Measurements from ENCODE around the gene KCNQ5.

Gene KCNQ5

DNA sequence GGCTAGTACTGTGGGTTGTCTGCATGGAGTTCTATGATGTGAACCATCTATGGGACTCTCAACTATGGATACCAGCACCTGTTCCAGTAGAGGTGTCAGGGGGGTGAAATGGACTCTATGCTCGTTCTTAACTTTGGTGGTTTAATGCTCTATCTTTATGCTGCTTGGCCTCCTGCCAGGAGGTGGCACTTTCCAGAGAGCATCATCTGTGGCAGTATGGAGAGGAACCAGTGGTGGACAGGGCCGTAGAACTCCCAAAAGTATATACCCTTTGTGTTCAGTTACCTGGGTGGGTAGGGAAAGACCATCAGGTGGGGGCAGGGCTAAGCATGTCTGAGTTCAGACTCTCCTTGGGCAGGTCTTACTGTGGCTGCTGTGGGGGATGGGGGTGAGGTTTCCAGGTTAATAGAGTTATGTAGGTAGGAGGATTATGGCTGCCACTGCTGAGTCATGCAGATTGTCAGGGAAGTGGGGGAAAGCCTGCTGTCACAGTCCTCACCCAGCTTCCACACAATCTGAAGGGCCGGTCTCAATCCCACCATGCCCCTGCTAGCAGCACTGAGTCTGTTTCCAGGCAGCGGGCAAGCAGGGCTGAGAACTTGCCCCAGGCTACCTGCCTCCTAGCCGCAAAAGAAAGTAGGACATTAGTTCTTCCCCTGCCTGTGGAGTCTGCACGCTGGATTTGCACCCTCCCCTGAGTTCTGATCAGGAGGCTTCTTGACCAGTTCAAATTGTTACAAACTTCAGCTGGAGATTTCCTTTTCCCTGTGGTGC is 284.0 kb downstream of the KCNQ5 start:
- DNase-seq (ENCODE audit: low read depth, low spot score): no peak

DNA sequence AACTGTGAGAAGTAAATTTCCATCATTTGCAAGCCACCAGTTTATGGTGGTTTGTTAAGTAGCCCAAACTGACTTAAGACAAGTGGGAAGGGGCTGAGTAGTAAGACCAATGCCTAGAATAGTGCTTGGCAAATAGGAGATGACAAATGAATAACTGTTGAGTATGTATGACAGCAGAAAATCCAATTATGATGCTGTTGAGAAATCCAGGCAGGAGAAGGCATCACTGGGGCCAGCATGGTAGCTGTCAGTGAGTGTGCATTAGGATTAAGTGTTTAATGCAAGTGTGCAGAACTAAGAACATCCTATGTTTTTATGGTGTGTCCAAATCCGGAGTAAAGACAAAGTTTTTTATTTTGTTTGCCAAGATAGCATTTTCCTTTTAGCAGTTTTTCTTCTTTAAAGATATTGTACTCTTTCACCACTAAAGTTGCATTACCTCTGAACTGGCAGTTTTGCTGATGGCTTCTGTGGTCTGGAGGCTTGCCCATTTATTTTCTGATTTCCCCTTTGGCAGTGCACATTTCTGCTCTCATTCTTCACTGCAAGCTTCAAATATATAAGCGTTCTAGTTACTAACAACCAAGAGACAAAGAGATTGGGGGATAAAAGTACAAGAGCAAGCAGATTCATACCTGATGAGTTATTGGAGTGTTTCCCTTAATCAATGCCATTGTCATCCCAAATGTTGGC is 289.7 kb downstream of the KCNQ5 start:
- no peak for DNase-seq (ENCODE audit: low read depth, low spot score)

DNA sequence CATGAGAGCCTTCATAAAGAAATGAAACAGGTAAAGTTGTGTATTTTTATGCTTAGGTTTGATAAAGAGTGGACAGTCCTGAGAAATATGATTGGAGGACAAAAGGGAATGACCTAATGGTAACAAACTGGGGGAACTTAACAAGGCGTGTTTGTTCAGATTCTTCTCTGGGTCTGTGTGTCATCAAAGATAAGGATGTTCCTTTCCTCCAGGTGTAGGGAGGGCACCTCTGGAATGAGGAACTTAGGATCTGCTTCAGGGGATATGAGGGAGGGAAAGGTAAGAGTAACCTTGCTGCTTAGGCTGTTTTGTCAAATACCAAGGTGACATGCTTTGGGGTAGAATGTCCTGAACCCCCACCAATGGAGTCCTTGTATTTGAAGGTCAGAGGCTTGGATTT is 291.9 kb downstream of the KCNQ5 start:
- DNase-seq (ENCODE audit: low read depth, low spot score): no peak

DNA sequence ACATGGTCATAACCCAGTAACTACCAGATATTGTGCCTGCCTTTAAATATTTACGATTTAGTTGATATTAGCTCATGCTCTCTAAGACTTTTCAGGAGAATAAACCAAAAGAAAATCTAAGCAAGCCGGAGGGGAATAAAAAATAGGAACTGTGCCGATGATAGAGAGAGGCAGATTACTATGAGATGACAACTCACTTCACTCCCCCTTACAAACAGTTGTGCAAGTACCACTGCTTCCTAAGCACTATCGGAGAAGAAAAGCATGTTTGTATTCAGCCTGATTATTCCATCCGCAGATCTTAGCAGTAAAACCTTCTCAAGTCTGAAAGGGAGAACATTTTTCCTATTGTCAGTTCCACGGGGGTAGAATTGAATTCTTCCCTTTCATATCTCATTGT is 294.4 kb downstream of the KCNQ5 start:
- DNase-seq (ENCODE audit: low read depth, low spot score): no peak

DNA sequence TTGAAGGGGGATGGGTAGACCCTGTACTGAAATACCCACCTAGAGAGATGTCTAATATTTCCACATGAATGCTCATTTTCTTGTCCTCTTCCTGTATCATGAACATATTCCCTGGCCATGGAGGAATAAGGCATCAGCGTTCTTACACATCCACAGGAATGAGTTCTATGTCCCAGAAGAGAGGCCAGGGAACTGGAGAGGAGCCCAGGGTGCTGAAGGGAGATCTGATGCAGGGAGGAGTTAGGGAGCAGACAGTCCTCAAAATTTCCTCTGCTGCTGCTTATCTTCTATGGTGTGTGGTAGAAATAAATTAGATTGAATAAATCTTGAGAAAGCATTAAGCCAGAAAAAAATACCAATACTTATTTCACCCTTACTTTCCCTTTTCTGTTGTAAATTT is 295.0 kb downstream of the KCNQ5 start:
- no peak for DNase-seq (ENCODE audit: low read depth, low spot score)

DNA sequence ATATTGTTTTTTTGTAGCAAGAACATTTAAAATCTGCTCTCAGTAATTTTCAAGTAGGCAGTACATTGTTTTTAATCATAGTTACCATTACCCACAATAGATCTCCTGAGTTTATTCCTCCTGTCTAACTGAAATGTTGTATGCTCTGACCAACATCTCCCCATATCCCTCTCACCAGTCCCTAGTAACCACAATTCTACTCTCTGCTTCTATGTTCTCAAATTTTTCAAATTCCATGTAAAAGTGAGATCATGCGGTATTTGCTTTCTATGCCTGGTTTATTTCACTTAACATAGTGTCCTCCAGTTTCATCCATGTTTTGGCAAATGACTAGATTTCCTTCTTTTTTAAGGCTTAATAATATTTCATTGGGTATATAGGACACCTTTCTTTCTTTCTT is 300.5 kb downstream of the KCNQ5 start:
- DNase-seq (ENCODE audit: low read depth, low spot score): no peak

- DNase-seq (ENCODE audit: low read depth, low spot score): no peak
Measured at GRCh38 chr6:72925136-72925535, 303.3 kb downstream of the KCNQ5 start.

GRCh38 chr6:72930556-72931132 is 308.8 kb downstream of the KCNQ5 start:
- no peak for DNase-seq (ENCODE audit: low read depth, low spot score)

DNA sequence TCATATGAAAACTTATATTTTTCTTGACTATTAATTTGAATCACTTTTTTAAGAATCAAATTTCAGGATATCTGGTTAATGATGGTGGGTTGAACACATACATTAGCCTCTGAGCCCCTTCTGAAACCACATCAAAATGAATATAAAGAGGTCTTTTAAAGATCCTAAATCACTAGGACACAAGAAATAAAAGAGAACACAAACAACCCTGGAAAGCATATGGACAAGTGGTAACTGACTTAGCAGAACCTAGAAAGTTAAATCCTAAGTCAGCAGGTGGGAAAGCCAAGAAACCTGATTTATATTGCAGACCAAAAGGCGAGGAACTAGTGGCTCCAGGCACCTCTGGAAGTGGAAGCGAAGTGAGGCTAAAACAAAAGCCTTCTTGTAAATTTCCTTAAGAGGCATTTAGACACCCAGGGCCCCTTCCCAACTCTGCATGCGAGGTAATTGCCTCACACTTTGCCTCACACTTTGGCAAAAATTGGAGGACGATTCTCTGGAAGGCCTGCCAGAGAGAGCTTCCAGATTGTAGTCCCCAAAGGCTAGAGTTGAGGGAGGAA is 309.5 kb downstream of the KCNQ5 start:
- no peak for DNase-seq (ENCODE audit: low read depth, low spot score)

DNA sequence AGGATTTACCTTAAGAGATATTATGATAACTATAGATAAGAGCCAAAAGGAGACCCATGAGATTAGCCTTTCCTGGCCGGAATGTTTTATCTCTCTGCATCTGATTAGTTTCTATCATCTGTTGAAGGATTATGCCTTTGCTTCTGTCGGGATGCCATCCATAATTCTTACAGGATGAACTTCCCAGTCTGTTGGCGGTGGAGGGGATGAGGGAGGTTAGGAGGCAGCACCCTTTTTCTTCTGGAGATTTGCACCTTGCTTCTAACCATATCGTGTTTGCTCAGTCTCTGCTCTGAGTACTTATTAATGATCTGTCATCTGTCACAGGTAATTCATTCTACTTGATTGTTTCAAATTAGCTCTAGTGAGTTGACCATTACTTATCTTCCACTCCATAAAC is 311.4 kb downstream of the KCNQ5 start:
- no peak for DNase-seq (ENCODE audit: low read depth, low spot score)

DNA sequence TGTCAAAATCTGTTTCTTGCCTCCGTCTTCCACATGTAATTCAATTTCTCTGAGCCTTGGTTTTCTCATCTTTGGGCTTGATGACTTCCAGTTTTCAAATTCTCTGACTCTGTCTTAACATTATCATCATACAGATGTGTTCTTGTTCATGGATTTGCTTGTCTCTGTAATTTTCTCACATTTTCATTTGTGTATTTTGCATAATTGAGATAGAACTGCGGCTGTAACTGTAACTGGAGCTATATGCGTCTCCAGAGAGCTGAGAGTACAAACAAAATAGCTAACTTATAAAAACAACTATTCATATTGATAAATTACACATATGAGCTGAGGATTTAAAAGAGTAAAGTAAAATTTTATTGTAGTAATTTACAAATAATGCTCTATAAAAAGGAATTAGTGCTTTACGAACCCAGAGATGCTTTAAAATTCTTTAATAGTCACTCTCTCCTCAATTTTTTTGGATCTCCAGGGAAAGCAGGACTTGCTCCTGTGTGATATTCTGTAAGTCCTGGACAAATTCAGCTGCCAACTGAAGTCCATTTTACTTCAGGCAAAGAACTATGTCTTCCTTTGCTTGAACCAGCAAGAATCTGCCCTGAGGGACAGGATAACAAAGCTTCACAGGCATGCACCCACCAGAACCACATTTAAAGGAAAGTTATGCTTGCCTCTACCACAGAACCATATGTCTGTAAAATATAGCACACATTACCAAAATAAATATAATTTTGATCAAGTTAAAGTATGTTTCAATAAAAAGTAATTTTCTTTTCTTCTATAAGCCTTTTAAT is 315.1 kb downstream of the KCNQ5 start:
- DNase-seq (ENCODE audit: low read depth, low spot score): no peak

DNA sequence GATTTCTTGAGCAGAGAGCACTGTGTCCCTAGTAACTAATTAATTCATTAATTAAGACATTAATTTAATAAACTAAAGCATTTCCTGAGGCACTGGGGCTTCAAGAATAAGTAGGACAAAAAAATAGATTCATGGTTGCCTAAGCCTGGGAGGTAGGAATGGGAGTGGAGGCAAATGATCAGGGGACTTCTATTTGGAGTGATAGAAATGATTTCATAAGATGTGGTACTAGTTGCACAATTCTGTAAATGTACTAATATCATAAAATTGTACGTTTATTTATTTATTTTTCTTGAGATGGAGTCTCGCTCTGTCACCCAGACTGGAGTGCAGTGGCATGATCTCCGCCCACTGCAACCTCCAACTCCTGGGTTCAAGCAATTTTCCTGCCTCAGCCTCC is 316.2 kb downstream of the KCNQ5 start:
- no peak for DNase-seq (ENCODE audit: low read depth, low spot score)

DNA sequence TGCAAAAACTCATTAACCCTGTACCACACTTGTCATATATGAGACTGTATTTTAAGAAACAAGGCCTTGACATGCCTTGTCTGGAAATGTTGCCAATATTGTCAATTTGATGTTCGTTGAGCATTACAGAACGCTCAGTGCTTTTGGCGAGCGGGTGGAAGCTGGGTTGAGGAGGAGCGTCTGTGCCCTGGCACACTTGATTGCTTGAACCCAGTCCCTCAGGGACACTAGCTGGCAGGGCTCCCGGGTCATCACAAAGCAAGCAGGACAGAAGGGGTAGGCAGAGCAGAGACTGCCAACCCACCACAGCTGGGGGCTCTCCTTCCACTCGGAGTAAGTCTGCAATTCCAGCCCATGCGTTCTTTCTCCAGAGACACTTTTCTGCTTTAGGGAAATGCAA is 317.1 kb downstream of the KCNQ5 start:
- no peak for DNase-seq (ENCODE audit: low read depth, low spot score)

DNA sequence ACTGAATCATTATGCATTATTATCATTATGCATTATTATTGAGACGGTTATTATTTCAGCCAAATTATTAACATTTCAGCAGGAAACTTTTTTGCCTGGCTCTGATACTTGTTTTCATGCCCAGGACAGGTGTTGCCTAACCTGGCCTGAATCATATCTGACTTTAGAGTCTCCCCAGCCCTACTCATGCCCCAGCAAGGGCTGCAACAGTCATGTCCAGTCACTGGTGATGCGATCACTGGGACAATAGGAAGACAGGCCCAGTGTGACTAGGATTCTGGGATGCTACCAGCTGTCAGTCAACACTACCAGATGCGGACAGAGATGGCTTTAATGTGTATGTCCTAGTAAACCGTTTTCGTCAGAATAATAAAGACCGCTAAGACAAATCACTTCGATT is 318.4 kb downstream of the KCNQ5 start:
- no peak for DNase-seq (ENCODE audit: low read depth, low spot score)

- DNase-seq (ENCODE audit: low read depth, low spot score): no peak
Measured at GRCh38 chr6:72941263-72941662, 319.4 kb downstream of the KCNQ5 start.

DNA sequence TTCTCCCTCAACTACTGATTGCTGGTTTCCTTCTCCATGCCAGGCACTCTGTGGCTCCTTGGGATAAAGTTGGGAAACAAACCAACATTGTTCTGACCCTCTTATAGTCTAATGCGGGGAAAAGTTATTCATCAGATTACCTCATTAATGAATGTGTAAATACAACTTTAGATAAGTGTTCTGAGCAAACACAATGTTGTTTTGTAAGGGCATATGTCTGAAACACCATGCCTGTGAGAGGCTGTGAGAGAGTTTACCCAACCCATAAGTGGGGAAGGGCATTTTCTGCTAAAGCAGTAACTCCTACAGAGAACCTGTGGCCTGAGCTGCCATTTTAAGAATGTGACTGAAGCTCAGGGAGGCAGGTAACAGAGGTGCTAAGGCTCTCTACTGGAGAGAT is 319.9 kb downstream of the KCNQ5 start:
- no peak for DNase-seq (ENCODE audit: low read depth, low spot score)

DNA sequence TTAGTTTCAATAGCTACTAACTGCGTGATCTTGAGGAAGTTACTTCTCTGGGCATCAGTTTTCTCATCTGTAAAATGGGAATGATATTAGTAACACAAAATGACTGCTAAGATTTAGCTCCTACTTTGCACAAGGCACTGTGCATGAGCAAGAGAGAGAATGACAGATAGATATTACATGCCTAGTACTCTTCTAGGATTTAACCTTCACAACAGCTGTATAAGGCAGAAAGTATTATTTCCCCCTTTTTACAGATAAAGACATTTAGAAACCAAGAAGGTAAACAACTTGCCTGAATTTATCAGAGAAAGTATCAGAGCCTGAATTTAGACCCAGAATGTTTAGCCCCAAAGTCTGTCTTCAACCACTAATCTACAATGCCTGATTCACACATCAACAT is 321.8 kb downstream of the KCNQ5 start:
- no peak for DNase-seq (ENCODE audit: low read depth, low spot score)

DNA sequence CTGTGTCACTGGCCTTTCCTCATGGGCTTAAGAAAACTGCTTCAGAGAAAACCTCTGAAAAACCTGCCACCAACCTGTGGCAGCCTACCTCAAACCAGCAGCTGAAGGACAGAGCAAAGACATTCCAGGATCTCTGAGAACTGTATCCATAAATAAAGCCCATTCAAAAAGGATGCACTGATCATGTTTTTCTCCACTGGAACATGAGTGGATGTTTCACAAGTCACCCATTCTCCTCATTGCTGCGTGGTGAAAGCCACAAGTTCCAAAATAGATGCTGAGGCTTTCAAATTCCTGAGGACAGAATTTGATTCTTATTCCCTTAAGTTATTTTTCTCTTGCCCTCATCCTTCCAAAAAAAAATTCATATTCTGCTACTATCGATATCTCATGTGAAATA is 322.8 kb downstream of the KCNQ5 start:
- no peak for DNase-seq (ENCODE audit: low read depth, low spot score)

GRCh38 chr6:72946774-72947173 is 324.9 kb downstream of the KCNQ5 start:
- no peak for DNase-seq (ENCODE audit: low read depth, low spot score)

- DNase-seq (ENCODE audit: low read depth, low spot score): no peak
Measured at GRCh38 chr6:72947534-72947933, 325.7 kb downstream of the KCNQ5 start.

DNA sequence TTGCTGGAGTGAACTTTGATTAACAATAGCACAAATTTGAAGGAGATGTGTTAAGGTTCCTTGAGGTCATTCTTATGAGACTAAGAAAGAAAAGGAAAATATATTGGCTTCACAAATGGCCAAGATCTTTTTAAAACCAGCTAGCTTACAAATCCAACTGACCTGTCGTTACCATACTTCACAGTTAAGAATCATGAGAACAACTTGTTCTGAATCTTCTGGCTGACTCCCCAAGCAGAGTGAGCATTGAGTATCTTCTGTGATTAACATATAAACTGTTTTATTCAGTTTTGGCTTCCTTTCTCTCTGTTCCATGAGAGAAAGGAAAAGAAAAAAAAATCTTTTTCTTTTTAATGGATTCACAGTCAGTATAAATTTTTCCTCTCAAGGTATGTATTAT is 326.3 kb downstream of the KCNQ5 start:
- no peak for DNase-seq (ENCODE audit: low read depth, low spot score)

Data from brain pericyte (primary cell).